GM19351 (cell line): Measurements from ENCODE around the gene RNF169.

Source experiments
- ATAC-seq: cut with Tn5 transposase; IDR thresholded peaks from one replicate; pipeline ENCODE4 v1.9.1; 2021; ENCODE audit warnings: mild to moderate bottlenecking, moderate library complexity; ENCODE audit not compliant: unreplicated experiment

RNF169 gene

DNA sequence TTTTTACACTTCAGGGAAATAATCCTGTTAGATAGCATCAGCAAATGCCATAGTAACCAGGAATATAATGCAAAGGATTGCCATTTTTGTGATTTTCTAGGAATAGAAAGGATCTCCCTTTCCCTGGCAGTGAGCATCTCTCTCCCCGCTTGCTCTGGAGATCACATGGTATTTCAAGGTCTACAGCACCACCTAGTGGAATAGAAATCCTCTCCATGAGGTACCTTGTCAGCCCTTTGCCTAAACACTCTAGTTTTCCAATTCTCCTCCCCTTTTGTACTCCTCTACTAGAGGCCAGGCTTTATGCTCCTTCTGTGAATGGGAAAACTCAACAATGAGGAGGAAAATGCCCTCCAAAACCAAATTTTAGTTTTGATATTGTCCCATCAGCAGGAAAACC, 121.8 kb downstream of the RNF169 start:
- ATAC-seq, result no peak

DNA sequence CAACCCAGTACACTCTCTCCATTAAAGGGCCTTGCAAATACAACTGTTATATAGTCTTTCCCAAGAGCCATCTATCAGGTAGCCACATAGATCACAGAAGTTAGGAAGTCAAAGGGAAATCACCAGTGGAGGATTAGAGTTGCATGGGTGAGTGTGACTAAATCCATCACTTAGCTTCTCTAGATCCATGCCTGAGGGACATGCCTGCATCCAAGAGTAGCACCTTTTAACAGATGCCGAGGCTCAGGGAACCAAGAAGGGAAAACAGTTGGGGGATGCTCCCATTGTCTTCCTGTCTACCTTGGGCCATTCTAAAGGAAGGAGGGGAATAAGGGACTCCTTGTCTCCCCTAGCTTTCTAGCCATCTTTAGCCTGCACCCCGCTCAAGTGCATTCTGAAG, 122.4 kb downstream of the RNF169 start:
- ATAC-seq, result no peak

DNA sequence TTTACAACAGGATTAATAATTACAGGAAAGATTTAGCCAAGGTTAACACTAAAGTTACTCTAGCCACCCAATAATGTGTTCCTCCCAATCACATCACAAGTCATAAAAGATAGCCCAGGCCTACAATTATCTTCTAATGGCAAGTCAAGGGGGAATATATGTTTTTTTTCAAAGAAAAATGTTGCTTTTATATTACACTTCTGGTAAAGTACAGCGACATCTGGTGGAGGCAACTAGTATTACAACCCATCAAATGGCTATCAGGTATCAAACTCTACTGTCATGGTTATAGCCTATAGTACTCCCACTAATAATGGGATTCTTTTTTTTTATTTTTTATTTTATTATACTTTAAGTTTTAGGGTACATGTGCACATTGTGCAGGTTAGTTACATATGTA, 128.5 kb downstream of the RNF169 start:
- no peak for ATAC-seq
